Spleen (tissue), 7 donors: ENCODE data around the gene CCDC91.

Experiments
- CTCF ChIP-seq, 11 experiments: fragments of 200-600 bp in 7 of 11; fragments of 450-650 bp in 4 of 11; sonication (generic) in 4 of 11; IDR thresholded peaks in 8 of 11; conservative IDR thresholded peaks in 3 of 11; 1 replicate in 7 of 11; 2 replicates in 4 of 11; pipeline versions ENCODE4 v1.4.0 to v1.8.0; 2016 to 2021; ENCODE audit warnings: antibody characterized with exemption in 11 of 11, inconsistent platforms in 4 of 11, mild to moderate bottlenecking in 1 of 11
- POLR2A ChIP-seq, 3 donors: fragments of 450-650 bp; IDR thresholded peaks; one replicate each; pipeline ENCODE4 v1.5.1; 2017; ENCODE audit warnings: antibody characterized with exemption in 3 of 3, mild to moderate bottlenecking in 1 of 3
- donor health status: DM: no; HTN: no; CAD: no; lungs with moderate emphysema.
- donor health status: DM: no; HTN: no; CAD: no.
- donor health status: DM: no; HTN: no; CAD: no.

GRCh38 chr12:28269851-28270250 lies 79.6 kb downstream of the CCDC91 start:
- no peak for TF ChIP-seq CTCF (IDR thresholded peaks at IDR 0.05 in 8 of 11, conservative IDR thresholded peaks at IDR 0.05 in 3 of 11)
- no peak for TF ChIP-seq POLR2A (IDR thresholded peaks at IDR 0.05)
